Stimulated activated CD4-positive, alpha-beta T cell treated with anti-CD3 and anti-CD28 coated beads, Interleukin-1b, Interleukin-23, amount 100 ng/mL, for 1 hour (primary cell): ENCODE data around the gene CDK5R2.

Source experiments
- DNase-seq, 2 donors: peaks; one replicate each; pipeline ENCODE4 v3.0.0-alpha.2; 2020; ENCODE audit warnings: low read depth in 2 of 2

Gene CDK5R2

GRCh38 chr2:218988164-218988563, 28.7 kb downstream of the CDK5R2 start:
- DNase-seq = no peak

GRCh38 chr2:218988650-218989049, 29.2 kb downstream of the CDK5R2 start:
- no peak for DNase-seq

GRCh38 chr2:218990052-218990451, 30.6 kb downstream of the CDK5R2 start:
- no peak for DNase-seq

GRCh38 chr2:218990612-218991011, 31.1 kb downstream of the CDK5R2 start:
- no peak for DNase-seq

GRCh38 chr2:218991674-218992168, 32.3 kb downstream of the CDK5R2 start:
- no peak for DNase-seq

GRCh38 chr2:218992196-218992595, 32.7 kb downstream of the CDK5R2 start:
- no peak for DNase-seq

GRCh38 chr2:218992703-218993344, 33.4 kb downstream of the CDK5R2 start:
- no peak for DNase-seq

- no peak for DNase-seq
Measured at GRCh38 chr2:218993345-218994315, 34.2 kb downstream of the CDK5R2 start, which contains the start of gene CRYBA2. Gene CRYBA2 (minus strand): TSS chr2:218993422. CDS start chr2:218993176, 246 bp downstream.

- no peak for DNase-seq
Measured at GRCh38 chr2:218995561-218995960, 36.1 kb downstream of the CDK5R2 start.

- peak; percentile 39 to 76 for DNase-seq
Measured at GRCh38 chr2:218995972-218996711, 36.7 kb downstream of the CDK5R2 start.

- no peak for DNase-seq
Measured at GRCh38 chr2:218996937-218997336, 37.5 kb downstream of the CDK5R2 start.

GRCh38 chr2:218997731-218998130, 38.3 kb downstream of the CDK5R2 start:
- no peak for DNase-seq

GRCh38 chr2:218998414-218999002, 39.0 kb downstream of the CDK5R2 start:
- DNase-seq = no peak

GRCh38 chr2:218999021-218999880, 39.8 kb downstream of the CDK5R2 start:
- no peak for DNase-seq

GRCh38 chr2:218999881-219000568, 40.6 kb downstream of the CDK5R2 start:
- no peak for DNase-seq

- DNase-seq = no peak
Measured at GRCh38 chr2:219000569-219000960, 41.1 kb downstream of the CDK5R2 start.

GRCh38 chr2:219001100-219001576, 41.7 kb downstream of the CDK5R2 start:
- DNase-seq = no peak

- DNase-seq = no peak
Measured at GRCh38 chr2:219001577-219002394, 42.3 kb downstream of the CDK5R2 start.
